Midbrain (tissue), 1 donor: ENCODE data around the gene KAZN.

Source experiments
- DNase-seq: peaks from one replicate; lab custom pipeline; 2025; lab: John Stamatoyannopoulos, UW

Gene KAZN

GRCh38 chr1:14913482-14914177, 315.1 kb downstream of the KAZN start:
- no peak for DNase-seq

DNA sequence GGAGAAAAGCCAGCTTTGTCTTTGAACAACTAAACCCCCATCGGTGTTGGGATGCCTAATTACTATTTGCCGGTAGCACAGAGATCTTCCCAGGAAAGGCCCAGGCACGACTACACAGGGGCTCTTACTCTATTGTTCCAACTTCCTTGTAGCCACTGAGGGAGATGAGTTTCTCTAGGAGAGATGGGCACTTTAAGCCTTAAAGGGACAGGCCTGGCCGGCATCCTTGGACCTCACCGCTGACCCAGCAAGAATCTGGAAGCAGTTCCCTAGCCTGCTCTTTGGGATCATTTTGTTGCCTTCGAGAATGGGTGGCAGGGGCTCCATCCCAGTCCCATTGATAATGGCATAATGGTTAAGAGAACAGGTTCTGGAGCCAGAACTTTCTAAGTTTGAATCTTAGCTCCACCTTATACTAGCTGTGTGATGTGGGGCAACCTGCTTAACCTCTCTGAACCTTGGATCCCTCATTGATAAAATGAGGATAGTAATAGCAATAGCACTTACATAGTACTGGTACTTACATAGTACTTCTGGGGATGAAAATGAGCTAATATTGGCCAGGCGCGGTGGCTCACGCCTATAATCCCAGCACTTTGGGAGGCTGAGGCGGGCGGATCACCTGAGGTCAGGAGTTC, 316.0 kb downstream of the KAZN start:
- no peak for DNase-seq

- peak; percentile 39 for DNase-seq
These were observed 317.0 kb downstream of the KAZN start for GRCh38 chr1:14915356-14916054.

DNA sequence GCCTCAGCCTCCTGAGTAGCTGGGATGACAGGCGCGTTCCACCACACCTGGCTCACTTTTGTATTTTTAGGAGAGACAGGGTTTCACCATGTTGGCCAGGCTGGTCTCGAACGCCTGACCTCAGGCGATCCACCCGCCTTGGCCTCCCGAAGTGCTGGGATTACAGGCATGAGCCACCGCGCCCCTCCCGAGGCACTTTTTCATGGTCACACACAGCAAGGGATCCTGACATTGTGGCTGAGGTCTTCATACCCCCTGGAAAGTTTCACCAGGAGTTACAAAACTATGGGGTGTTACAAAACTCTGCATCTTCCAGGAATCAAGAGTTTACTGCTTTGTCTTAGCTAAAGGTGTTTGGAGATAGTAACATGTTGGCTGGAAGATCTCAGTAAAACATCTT, 320.8 kb downstream of the KAZN start:
- DNase-seq, result no peak

GRCh38 chr1:14919751-14920150, 321.3 kb downstream of the KAZN start:
- DNase-seq, result no peak

- no peak for DNase-seq
These were observed 322.6 kb downstream of the KAZN start for GRCh38 chr1:14921057-14921456.

GRCh38 chr1:14922942-14923726, 324.6 kb downstream of the KAZN start:
- no peak for DNase-seq

DNA sequence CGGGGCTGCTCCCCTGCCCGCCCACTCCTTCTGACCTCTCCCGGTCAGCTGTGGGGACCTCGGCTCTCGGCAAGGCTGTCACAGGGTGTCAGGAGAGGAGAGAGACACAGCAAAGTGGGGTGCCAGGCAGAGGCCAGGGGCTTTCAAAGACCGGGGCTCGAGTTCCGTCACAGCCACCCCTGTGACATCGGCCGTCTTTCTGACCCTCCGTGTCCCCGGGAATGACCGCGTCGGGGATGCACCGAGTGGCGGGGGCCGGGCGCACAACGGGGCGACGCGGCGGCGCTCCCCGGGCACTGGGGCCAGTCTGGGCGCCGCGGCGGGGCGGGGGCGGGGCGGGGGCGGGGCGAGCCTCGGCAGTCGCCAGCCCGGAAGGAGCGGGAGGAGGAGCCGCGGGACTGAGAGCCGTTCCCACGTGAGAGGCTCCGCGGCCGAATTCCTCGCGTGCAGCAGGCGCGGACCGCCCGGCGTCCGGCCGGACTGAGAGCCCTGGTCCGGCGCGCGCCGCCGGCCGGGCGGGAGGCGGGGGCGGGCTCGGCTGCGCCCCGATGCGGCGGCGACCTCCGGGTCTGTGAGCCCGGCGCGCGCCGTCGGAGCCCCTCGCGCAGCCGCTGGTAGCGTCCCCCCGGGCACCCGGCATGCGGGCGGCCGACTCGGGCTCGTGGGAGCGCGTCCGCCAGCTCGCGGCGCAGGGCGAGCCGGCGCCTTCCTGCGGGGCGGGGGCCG, 325.4 kb downstream of the KAZN start:
- DNase-seq, result peak; percentile 67

DNA sequence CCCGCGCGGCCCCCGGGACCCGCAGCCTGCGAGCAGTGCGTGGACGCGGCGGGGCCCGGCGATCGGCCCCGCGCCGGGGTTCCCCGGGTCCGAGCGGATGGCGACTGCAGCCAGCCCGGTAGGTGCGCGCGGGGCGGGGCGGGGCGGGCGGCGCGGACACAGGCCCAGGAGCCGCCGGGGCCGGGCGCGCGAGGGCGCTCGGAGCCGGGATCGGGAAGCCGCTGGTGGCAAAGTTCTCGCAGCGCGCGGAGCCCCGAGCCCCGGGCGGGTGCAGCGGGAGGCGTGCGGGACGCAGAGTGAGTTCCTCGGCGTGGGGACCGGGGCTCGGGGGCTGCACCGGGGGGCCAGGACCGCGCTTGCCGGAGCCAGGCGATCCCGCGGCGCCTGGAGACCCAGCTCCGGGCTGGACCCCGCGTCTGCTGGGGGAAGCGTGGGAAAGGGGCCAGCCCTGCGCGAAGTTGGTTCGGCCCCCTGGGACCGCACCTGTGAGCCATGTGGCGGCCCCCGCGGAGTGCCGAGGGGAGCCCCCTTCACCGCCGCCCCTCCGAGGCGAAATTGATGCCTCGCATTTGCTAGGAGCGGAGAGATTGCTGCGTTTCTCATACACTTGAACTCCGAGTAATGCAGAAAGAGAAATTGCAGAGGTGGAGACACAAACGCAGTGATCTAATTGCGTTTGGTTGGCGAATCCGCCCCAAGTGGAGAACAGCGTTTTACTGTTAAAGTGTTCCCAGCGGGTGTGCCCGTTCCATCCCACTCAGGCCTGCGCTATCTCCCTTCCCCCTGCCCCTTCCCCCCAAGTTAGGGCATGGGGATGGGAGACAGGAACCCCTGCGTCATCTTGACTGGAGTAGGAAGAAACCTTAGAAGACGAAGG, 326.2 kb downstream of the KAZN start:
- DNase-seq, result peak; percentile 76

GRCh38 chr1:14925336-14926136, 327.1 kb downstream of the KAZN start:
- DNase-seq, result no peak

DNA sequence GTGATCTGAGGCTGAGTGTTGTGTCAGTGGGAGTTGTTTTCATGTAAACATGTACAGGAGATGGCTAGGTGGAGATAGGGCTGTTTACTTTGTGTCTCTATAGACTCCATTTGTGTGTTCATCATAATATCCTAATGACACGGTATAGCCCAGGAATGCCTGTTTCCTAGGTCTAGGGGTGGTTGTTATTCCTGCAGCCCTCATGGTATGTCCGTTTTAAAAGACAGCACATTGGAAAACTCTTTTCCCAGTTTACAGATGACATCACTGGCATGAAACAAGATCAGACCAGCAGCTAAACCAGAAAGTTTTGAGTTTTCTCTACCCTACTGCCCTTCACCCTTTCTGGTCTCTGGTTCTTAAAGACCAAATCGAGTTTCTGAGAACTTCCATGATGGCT, 327.7 kb downstream of the KAZN start:
- no peak for DNase-seq

DNA sequence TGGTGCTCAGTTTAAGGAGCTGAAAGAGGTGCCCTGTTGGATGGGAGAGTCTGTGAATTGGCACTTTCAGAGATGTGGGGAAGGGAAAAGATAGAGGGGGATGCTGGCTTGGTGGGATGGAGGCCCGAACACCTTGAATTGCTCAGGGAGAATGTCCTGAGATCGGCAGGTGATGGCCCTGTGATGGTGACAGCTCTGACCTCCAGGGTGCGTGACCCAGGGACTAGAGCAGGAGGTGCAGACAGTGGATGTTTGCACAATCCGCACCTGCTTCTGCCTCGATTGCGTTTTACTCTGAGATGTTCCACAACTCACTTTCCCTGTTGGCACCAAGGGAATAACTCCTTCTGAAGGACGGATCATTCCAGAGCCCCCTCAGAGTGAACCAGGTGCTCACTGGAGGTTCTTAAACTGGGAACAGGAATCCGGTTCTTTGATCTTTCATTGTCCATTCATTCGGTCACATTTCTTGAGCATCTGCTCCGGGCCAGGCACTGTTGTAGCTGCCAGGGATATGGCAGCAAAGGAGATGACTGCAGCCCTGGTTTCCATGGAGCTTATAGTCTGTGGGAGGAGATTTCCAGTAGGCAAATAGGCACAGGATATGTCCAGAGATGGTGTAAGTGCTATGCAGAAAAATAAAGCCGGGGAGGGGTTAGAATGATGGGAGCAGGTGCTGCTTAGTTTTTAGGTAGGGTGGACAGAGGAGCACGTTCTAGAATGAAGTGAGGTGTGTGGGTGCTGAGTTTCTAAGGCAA, 328.5 kb downstream of the KAZN start:
- no peak for DNase-seq

- DNase-seq, result no peak
These were observed 329.9 kb downstream of the KAZN start for GRCh38 chr1:14928412-14928811.

- DNase-seq, result no peak
These were observed 330.5 kb downstream of the KAZN start for GRCh38 chr1:14928886-14929546.

- DNase-seq, result no peak
These were observed 331.2 kb downstream of the KAZN start for GRCh38 chr1:14929547-14930246.

GRCh38 chr1:14930247-14930965, 331.9 kb downstream of the KAZN start:
- peak; percentile 23 for DNase-seq

- DNase-seq, result no peak
These were observed 333.7 kb downstream of the KAZN start for GRCh38 chr1:14932034-14932638.
